Measurements from ENCODE around the gene SPAAR.

DNA sequence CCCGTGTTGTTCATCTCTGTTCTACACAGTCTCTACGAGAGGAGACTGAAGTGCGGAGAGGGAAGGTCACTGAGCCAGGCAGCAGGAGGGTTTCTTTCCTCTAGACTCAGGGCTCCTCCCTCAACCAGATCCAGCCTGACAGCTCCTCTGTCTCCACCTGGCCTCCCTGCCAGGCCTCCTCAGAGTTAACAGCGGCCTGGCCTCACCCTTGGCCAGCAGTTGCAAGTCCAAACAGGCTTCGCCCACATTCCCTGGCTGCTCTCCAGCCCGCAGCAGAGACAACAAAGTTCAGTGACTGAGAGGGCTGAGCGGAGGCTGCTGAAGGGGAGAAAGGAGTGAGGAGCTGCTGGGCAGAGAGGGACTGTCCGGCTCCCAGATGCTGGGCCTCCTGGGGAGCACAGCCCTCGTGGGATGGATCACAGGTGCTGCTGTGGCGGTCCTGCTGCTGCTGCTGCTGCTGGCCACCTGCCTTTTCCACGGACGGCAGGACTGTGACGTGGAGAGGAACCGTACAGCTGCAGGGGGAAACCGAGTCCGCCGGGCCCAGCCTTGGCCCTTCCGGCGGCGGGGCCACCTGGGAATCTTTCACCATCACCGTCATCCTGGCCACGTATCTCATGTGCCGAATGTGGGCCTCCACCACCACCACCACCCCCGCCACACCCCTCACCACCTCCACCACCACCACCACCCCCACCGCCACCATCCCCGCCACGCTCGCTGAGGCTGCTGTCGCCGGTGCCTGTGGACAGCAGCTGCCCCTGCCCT lies 3.2 kb upstream of the SPAAR start, which contains the start of gene HRCT1:
- TF ChIP-seq TAF1 (IDR thresholded peaks at IDR 0.05; ENCODE audit: borderline replicate concordance, insufficient read depth, low read length) (no peak), POLR2AphosphoS5 (IDR thresholded peaks at IDR 0.05; ENCODE audit: low read depth, low read length) (no peak), SIN3A (IDR thresholded peaks at IDR 0.05; ENCODE audit: borderline replicate concordance, insufficient read depth, low read length) (no peak)
- TF ChIP-seq, protein P1, sequence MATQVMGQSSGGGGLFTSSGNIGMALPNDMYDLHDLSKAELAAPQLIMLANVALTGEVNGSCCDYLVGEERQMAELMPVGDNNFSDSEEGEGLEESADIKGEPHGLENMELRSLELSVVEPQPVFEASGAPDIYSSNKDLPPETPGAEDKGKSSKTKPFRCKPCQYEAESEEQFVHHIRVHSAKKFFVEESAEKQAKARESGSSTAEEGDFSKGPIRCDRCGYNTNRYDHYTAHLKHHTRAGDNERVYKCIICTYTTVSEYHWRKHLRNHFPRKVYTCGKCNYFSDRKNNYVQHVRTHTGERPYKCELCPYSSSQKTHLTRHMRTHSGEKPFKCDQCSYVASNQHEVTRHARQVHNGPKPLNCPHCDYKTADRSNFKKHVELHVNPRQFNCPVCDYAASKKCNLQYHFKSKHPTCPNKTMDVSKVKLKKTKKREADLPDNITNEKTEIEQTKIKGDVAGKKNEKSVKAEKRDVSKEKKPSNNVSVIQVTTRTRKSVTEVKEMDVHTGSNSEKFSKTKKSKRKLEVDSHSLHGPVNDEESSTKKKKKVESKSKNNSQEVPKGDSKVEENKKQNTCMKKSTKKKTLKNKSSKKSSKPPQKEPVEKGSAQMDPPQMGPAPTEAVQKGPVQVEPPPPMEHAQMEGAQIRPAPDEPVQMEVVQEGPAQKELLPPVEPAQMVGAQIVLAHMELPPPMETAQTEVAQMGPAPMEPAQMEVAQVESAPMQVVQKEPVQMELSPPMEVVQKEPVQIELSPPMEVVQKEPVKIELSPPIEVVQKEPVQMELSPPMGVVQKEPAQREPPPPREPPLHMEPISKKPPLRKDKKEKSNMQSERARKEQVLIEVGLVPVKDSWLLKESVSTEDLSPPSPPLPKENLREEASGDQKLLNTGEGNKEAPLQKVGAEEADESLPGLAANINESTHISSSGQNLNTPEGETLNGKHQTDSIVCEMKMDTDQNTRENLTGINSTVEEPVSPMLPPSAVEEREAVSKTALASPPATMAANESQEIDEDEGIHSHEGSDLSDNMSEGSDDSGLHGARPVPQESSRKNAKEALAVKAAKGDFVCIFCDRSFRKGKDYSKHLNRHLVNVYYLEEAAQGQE (IDR thresholded peaks at IDR 0.05; ENCODE audit: insufficient read depth in 1 of 2, low read depth in 2 of 2, low read length in 2 of 2), result no peak
